ENCODE results near the gene SLC29A1. TPM values are rescaled to one million over a fixed set of nuclear protein-coding genes. Genes with fewer than 3 reads are reported as not detected.
A peak's percentile ranks its signal among the peaks of the same experiment; 100 is the strongest.
"Not testable (repeated sequence)": the region's sequence is repeated elsewhere in the genome, so short reads cannot be mapped to it uniquely, and the experiment has no call there.

The SLC29A1 gene
- total RNA-seq, 1 donor from 2014 or later: 12.8 TPM

DNA sequence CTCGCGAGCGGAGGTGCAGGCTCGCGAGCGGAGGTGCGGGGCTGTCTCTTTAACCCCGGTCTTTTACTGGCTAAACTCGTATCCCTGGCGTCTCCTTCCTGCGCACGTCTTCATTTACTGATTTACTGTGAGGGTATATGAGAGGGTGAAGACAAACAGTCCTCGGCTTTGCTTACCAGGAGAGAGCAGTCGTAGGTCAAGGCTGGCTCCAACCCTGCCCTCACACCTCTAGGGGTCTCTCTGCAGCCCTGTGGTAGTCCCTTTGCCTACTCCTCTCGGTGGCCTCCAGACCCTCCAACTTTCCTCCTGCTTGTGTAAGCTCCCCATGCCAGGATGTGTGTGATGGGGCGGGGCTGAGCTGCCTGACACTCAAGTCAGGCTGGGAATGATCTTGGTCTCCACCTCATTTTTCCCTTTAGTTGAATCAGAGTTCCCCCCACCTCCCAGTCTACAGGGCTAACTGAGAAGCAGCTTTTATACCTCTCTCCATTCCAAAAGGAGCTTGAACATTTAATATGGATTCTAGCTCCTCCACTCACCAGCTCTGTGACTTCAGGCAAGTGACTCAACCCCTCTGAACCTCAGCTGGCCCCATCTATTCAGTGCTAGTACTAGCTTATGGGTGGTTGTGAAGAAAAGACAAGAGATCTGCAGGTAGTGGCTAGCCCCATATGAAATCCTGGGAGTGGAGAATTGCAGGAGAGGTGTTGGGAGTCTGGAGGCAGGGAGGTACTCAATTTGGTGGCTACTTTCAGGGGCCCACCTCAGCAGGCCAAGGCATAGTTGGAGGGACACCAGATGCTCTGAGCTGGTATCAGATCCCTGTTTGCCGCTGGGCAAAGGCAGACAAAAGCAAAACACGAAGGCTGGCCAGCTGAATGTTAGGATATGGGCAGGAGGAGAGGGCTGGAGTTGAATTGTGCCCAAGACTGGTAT is 902 bp downstream of the SLC29A1 start:
- no peak for ATAC-seq

DNA sequence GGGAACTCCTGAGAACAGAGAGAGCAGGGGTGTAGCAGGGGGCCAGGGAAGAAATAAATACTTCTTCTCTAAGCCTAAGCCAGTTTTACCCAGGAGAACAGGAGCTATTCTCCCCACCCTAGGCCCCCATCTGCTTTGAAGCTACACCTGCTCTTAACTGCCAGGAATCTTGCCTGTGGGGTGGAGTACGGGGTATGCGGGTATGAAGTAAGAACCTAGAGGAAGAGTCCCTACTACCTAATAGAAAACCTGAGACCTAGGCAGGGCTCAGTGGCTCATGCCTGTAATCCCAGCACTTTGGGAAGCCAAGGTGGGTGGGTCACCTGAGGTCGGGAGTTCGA is 1.5 kb downstream of the SLC29A1 start:
- ATAC-seq: no peak

DNA sequence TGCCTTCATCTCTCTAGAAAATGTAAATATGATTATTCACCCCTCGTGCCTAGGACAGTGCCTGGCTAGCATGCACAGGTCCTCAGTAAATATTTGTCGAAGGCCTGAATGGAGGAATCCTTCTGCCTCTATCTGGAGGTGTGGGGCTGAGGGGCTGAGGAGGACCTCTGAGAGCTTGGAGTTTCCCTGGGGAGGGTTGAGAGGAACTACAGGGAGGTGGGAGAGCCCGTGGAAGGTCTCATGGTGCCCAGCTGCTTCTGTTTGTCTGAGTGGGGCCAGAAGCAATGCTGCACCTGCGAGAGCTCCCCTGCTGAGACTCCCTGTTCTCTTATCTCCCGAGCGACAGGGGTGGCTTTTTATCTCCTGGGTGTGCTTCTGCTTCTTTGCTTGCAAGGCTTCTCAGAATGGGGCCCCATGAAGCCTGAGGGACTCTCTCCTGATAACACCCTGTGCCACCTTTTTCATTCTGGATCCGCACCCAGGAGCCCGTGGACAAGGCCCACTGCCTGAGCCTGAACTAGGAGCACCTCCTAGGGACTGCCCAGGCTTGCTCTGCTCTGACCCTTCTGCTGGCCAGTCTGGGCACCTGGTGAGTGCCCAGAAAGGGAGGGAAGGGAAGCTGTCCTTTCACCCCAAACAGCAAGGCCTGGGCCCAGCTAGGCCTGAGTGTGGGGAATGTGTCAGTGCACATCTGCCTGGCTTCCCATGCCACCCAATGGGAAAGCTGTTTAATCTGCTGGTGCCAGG is 2.4 kb downstream of the SLC29A1 start:
- no peak for ATAC-seq

DNA sequence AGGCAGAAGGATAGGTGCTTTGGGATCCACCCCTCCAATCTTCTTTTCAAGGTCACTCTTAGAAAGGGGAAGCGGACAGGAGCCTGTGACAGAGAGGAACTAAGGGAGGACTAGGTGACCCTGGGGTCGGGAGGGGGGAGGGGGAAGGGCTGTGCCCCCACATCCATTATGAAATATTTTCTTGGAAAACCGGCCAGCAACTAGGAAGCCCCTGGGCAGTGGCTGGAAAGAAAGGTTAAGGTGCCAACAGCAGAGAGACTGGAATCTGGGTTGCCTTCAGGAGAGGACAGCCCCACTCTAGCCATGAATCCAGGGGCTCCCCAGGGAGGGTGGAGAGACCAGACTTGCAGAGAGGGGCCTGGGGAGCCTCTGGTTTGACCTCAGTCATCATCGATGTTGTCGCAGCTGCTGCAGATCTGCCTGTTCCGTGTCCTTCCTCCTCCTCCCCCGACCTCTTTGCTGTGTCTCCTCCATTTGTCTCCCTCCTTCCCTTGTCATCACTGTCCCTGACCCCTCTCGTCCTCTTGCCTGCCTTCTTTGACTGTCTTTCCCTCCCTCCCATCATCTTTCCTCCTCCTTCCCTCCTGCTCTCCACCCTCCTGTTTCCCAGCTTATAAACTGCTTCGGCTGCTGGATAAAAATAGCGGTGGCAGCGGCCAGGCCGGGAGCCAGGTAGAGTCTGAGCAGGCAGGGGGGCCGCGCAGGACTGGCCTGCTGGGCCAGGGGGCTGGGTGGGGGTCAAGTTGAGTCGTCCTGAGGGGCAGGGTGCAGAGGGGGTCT is 3.2 kb downstream of the SLC29A1 start:
- no peak for ATAC-seq

DNA sequence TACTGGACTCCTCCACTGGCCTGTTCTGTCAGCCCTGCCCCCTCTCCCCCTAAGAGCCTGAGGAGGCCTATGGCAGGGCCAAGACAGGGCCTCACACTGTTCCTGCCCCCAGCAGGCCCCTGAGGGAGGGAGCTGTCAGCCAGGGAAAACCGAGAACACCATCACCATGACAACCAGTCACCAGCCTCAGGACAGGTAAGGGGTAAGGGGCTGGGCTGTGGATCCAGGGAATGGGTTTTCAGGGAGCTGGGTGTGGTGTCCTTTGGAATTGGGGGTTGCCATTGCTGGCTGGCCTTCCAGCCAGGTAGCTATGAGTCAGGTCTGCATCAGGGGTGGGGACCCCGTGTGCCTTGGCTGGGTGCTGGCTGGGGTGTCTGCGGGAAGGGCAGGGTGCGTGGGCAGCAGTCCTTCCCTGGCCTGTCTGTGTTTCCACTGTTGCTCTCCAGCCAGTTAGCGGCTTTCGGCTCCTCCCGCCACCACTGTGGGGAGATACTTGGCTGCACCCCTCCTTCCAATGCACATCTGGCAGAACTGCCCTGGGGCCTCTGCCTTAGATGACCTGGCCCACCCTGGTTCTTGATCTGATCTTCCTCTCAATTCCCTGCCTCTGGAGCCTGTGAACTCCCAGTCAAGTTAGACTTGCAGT is 3.9 kb downstream of the SLC29A1 start:
- ATAC-seq: no peak

DNA sequence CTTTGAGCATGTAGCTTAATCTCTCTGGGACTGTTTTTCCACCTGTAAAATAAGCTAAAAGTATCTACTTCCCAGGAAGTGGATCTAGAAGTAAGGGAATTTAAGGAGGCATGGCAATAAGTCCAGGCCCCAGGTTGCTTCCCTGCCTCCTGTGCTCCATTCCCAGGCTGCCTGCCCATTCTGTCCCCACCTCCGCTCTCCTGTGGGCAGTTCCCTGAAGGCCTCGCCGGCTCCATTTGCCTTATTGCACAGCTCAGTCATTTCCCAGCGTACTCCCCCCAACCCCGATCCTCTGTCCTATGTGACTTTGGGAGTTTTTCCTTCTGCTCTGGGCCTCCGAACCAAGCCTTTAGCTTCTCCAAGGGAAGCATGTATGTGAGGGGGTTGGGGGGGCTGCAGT is 4.6 kb downstream of the SLC29A1 start:
- ATAC-seq: no peak

DNA sequence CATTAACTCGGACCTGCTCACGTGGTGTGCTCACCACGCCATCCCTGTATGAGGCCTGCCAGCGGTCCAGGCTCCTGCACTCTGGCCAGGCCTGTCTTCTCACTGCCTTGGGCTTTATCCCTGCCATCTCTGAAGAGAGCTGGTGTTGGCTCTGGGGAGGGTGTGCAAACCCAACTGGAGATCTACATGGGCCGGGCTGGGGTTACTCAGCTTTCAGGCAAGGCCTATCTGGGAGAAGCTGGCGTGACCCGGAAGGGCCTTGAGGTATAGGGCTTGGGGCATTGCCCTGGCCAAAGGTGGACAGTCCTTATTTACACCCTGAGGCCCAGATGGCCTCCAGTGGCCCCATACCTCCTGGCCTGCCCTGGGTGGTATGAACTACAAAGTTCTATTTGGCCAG is 5.0 kb downstream of the SLC29A1 start:
- no peak for ATAC-seq

DNA sequence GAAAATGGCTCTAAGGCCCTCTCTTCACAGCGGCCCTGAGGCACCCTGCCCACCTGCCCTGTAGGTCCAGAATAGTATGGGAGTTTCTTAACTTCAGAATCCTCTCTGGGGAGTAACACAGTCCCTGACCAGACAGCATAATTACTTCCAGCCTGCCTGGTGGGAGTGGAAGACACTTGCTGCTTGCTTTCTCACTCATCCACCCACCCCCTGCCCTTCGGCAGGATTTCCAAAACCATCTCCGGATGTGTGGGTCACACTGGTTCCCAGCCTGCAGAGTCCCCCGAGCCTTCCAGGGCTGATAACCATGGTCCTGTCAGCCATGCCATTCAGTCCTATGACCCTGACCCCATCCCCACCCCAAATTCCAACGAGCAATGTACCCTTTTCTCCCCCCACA is 5.4 kb downstream of the SLC29A1 start:
- no peak for ATAC-seq

DNA sequence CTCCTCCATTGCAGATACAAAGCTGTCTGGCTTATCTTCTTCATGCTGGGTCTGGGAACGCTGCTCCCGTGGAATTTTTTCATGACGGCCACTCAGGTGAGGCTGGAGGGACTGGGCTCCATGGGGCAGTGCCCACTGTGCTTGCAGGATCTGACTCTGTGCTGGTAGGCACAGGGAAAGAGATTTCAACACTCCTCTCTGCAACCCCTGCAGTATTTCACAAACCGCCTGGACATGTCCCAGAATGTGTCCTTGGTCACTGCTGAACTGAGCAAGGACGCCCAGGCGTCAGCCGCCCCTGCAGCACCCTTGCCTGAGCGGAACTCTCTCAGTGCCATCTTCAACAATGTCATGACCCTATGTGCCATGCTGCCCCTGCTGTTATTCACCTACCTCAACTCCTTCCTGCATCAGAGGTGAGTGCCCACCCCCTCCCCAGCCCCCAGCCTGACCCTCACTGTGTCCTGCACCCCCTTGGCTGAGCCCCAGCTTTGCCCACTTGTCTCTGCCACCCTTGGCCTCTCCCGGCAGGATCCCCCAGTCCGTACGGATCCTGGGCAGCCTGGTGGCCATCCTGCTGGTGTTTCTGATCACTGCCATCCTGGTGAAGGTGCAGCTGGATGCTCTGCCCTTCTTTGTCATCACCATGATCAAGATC is 6.1 kb downstream of the SLC29A1 start:
- no peak for ATAC-seq

DNA sequence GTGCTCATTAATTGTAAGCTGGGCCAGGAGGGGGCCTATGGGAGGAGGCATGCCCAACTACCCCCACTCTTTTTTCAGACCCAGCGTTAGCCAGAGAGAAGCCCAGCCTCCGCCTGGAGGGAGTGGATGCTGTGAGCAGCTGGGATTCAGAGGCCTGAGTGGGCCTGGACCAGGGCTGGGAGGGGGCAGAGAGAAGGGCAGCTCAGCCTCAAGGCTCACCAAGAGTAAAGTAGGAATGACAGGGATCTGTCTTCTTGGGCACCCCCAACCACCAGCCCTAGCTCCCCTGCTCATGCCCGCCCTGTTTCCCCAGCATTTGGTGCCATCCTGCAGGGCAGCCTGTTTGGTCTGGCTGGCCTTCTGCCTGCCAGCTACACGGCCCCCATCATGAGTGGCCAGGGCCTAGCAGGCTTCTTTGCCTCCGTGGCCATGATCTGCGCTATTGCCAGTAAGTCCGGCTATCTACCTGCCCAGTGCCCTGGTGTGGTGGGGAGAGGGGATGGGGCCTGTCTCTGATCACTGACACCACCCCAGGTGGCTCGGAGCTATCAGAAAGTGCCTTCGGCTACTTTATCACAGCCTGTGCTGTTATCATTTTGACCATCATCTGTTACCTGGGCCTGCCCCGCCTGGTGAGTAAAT is 6.8 kb downstream of the SLC29A1 start:
- ATAC-seq: no peak

DNA sequence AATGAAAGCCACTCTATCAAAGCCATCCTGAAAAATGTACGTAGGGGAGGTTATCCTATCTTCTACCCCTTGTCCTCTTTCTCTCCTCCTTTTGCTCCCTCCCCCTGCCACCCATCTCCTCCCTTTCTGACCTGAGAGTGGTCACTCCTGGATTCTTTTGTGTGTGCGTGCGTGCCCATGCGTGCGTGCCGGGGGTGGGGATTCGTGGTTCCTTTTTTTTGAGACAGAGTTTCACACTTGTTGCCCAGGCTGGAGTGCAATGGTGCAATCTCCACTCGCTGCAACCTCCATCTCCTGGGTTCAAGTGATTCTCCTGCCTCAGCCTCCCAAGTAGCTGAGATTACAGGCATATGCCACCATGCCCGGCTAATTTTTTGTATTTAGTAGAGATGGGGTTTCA is 8.0 kb downstream of the SLC29A1 start:
- not testable (repeated sequence) for ATAC-seq

DNA sequence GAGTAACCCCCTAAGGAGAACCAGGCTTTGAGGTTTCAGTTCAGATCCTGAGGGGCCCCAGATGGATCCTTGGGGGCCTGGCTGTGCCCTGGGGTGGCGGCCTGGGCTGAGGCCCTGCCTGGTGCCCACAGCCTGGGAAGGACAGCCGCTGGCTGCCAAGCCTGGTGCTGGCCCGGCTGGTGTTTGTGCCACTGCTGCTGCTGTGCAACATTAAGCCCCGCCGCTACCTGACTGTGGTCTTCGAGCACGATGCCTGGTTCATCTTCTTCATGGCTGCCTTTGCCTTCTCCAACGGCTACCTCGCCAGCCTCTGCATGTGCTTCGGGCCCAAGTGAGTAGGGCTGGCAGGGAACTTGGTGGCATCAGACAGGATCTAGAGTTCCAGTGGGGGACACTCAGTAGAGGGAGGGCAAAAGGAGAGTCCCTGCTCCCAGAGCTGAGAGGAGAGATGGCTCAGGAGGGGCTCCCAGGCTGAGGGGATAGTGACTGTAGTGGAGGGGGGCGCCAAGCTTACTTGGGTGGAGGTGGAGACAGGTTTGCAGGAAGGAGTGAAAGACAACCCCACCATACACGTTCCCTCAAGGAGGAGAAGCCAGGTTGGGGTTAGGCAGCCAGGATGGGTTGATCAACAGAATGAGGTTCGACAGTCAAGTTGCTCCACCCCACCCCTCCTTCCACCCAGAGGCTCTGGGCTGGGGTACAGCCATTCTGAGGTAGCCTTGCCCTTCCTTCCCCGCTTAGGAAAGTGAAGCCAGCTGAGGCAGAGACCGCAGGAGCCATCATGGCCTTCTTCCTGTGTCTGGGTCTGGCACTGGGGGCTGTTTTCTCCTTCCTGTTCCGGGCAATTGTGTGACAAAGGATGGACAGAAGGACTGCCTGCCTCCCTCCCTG is 9.5 kb downstream of the SLC29A1 start:
- no peak for ATAC-seq

DNA sequence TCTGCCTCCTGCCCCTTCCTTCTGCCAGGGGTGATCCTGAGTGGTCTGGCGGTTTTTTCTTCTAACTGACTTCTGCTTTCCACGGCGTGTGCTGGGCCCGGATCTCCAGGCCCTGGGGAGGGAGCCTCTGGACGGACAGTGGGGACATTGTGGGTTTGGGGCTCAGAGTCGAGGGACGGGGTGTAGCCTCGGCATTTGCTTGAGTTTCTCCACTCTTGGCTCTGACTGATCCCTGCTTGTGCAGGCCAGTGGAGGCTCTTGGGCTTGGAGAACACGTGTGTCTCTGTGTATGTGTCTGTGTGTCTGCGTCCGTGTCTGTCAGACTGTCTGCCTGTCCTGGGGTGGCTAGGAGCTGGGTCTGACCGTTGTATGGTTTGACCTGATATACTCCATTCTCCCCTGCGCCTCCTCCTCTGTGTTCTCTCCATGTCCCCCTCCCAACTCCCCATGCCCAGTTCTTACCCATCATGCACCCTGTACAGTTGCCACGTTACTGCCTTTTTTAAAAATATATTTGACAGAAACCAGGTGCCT is 10.2 kb downstream of the SLC29A1 start:
- ATAC-seq: no peak

DNA sequence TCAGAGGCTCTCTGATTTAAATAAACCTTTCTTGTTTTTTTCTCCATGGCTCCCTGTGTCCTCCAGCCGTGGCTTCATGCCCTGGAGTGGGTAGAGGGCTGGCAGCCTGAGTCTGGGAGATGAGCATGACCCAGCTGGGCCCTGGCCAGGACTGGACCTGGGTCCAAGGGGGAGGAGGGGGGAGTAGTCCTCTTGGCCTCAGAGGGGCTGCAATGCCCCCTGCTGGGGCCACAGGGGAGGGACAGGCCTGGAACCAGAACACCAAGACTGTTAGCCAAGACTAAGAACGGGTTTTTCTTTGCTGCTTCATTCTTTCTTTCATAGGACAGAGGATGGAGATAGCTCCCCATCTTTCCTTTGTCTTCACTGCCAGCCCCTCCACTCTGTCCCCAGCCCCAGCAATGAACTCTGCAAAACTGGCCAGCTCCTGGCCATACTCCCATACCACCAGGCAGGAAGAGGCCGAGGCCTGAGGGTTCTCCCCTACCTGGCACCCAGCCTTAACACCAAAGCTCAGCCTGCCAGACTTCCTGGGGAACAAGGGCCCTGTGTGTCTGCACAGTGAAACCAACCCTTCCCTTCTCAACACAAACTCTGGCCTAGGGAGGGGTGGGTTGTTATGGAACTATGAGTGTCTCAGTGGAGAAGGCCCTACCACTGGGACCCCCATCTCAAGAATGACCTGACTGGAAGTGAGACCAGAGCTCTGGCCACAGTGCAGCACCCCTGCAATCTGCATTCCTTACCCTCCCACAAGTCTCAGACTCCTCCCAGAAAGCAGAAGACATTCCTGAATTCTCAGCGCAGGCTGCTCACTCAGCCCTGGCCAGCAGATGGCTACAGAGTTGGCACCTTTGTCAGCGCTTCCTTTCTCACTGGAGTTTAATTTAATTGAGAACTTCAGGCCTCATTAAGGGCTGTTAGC is 11.0 kb downstream of the SLC29A1 start:
- ATAC-seq: peak; percentile 32

DNA sequence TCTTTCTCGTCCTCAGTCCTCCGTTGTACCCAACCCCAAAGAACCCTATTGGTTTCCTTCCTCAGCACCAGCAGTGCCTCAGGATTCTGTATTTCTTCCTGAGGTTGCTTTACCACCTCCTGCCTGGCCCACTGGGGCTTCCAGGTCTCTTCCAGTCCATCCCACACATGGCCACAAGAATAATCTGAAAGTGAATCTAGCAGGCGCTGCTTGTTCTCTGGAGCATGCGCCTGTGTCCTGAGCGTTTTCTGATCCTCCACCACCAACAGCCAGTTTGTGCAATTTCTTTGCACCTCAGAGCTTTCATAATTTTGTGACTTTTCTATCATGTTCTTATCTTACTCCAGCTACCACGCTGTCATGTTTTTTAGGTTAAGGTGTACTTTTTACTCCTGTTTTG is 11.9 kb downstream of the SLC29A1 start:
- ATAC-seq: no peak

DNA sequence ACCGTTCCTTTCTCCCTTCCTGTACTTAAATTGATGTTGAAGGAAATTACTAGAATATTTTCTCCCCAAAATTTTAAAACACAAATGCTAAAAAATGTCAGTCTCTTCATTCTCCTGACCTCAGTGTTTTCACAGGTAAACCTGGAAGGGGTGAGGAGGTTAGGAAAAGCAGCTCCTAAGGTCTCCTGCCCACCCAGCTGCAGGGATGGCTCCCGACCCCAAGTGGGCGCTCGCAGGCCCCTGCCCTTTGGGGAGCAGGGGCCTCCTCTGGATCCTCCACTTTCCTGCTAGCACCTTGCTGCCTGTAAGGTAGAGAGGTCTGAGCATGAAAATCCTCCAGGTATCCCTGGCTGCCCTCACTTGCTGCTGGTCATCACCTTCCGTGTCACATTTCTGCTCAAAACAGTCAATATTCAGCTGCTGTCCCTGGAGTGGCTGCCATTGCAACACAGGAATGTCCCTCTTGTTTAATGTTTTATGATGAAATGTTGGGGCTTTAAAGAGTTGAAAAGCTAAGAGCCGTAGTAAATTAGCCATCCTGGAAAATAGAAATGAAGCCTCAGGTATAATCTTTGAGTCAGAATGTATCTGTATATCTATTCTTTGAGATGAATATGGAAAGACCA is 12.6 kb downstream of the SLC29A1 start:
- ATAC-seq: no peak

DNA sequence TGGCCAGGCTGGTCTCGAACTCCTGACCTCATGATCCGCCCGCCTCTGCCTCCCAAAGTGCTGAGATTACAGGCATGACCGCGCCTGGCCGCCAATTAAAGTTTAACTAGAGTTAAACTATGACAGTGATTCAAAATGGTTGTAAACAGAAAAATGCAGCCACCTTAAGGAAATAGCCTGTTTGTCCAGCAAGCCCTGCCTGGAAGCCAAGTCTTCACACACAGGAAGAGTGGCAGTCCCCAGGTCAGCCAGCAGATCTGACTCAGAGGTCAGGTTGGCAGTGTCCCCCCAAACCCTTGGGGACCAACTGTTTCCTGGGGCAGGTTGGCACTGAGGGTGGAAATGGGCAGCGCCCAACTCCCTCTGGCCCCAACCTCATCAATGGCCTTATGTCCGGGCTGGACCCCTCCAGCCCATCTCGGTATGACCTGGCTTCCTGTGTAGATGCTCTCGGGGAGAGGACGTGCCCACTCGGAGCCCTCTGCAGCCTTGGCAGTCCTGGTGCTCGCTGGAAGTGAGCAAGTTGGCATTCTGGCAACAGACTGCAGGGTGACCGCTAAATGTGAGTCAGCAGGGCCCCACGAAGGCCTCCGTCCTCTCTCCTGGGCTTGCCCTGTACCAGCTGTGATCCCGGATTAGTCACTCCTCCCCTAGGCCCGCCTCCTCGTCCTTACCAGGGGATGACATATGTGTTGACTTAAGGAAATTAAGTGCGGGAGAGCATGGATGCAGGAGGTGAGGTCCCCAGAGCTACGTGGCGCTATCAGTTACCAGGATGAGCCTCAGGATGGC is 13.8 kb downstream of the SLC29A1 start:
- peak; percentile 98 for ATAC-seq

All from esophagus mucosa (tissue), 1 donor.